Measurements from ENCODE around the gene DIO1. TPM values are rescaled to one million over a fixed set of nuclear protein-coding genes. Genes with fewer than 3 reads are reported as not detected.
"Not testable (repeated sequence)": the region's sequence is repeated elsewhere in the genome, so short reads cannot be mapped to it uniquely, and the experiment has no call there.

DIO1 gene
- not detected in 2 replicates for total RNA-seq

- intact Hi-C loops (cut with micrococcal nuclease) = no loop called here
Observed at GRCh38 chr1:53893999-53894636, at the start of gene DIO1. TSS of gene DIO1 (plus strand) at chr1:53894187. CDS start at chr1:53894211, 24 bp downstream.

DNA sequence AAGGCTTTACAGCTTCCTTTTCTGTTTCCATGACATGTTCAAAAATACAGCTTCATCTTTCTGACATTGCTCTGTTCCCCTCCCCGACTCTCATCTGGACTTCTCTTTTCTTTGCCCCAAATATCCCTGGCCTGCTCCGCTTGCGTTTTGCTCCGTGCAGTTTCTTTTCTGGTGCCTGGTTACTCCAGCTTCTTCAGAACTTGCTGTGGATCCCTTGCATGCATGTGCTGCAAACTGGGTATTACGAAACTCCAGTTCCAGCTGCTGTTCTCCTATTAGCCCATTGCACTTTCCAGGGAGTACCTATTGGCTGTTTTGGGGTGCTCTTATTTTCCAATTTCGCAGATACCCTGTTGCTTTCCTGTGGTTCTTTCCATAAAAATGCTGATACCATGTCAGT, 46.0 kb upstream of the DIO1 start:
- intact Hi-C loops (cut with micrococcal nuclease) = no loop called here

GRCh38 chr1:53850082-53850673, 43.8 kb upstream of the DIO1 start:
- intact Hi-C loops (cut with micrococcal nuclease) = no loop called here

GRCh38 chr1:53851571-53852285, 42.3 kb upstream of the DIO1 start:
- intact Hi-C loops (cut with micrococcal nuclease) = no loop called here

DNA sequence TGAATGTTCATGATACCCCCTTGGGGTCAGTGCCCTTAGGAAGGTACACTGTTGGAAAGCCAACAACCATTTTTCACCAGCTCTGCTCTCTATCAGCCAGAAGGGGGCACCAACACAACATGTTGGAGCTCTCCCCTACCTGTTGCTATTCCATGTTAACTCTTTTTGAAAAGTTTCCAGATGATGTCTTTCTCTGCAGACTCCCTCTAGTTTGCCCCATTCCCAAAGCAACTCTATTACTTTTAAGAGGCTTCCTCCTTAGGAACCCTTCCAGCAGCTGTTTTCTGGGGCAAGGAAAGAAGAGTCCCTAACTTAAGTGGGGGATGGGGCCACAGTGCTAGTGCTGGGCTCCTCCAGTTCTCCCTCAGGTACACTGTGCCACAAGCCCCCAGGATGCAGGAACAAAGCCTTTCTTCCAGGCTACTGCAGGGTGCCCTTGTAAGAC, 33.0 kb upstream of the DIO1 start:
- intact Hi-C loops (cut with micrococcal nuclease) = loop anchor here (1.0 to 2.0 kb wide), 7 partner anchors 28 to 949 kb away; partner anchors contain the start of genes TCEANC2, TMEM59 and YIPF1

DNA sequence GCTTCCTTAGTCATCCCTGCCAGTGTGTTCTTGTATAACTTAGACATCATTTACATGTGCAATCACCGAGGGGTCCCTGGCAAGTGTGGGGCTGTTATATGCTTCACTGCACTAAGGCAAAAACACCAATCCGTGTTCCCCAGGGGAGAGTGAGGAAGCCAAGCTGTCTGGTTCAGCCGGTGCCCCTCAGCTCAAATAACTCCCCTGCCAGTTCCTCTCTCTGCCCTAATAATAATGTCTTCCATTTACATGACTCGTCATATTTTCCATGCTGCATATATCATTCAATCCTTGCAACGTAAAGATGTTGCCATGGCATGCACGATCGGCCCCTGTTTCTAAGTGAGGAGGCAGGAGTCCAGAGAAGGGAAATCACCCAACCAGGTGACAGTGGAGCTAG, 31.5 kb upstream of the DIO1 start:
- intact Hi-C loops (cut with micrococcal nuclease) = no loop called here

DNA sequence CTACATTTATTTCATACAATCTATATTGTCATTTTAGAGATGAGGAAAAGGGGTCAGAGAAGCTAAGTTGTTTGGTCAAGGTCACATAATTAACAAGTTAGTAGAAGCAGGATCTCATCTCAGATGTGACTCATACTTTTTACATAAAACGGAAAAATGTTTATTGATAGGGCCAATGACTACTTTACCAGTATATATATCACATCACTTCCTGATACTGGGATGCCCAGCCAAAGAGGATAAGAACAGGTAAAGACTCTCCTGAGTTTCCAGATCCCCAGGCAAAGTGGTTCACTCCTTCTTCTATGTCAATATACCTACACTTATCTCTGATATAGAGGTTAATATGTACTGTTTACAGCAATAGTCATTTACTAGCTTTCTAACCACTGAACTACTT, 25.4 kb upstream of the DIO1 start:
- intact Hi-C loops (cut with micrococcal nuclease) = no loop called here

GRCh38 chr1:53869454-53870117, 24.4 kb upstream of the DIO1 start:
- intact Hi-C loops (cut with micrococcal nuclease) = no loop called here

- intact Hi-C loops (cut with micrococcal nuclease) = no loop called here
Observed at GRCh38 chr1:53871221-53871620, 22.8 kb upstream of the DIO1 start.

DNA sequence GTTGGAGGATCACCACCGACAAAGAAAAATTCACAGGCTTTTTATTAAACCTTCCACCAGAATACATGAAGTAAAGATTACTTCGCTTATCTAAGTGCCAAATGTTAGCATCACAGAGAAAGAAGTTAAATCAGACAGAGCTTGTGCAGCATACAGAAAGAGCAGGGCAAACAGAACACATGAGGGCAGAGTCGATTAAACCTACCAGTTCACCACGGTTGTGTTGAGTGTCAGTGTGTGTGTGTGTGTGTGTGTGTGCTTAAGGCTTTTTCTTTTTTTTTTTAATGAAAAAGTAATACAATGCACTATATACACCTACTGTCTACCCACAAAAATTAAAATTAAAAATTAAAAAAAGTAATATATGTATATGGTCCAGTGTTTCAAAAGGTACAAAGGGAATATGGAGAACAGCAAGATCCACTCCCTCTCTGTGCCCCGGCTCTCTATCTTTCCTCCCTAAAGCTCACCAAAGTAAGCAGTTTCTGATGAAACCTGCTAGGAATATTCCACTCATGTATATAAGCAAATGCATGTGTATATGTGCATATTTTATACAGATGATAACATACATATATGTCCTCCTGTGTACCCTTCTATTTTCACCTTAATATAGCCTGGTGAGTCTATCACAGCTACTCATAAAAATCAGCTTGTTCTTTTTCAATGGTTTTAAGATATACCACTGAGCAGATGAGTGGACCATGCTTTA, 22.1 kb upstream of the DIO1 start:
- intact Hi-C loops (cut with micrococcal nuclease) = no loop called here

GRCh38 chr1:53875150-53875549, 18.8 kb upstream of the DIO1 start:
- intact Hi-C loops (cut with micrococcal nuclease) = not testable (repeated sequence)

GRCh38 chr1:53878492-53879105, 15.4 kb upstream of the DIO1 start:
- intact Hi-C loops (cut with micrococcal nuclease) = loop anchor here (1.0 kb wide), 3 partner anchors 71 to 175 kb away; partner anchors contain the start of genes TCEANC2 and TMEM59

- intact Hi-C loops (cut with micrococcal nuclease) = not testable (repeated sequence)
Observed at GRCh38 chr1:53881853-53882252, 12.1 kb upstream of the DIO1 start.

DNA sequence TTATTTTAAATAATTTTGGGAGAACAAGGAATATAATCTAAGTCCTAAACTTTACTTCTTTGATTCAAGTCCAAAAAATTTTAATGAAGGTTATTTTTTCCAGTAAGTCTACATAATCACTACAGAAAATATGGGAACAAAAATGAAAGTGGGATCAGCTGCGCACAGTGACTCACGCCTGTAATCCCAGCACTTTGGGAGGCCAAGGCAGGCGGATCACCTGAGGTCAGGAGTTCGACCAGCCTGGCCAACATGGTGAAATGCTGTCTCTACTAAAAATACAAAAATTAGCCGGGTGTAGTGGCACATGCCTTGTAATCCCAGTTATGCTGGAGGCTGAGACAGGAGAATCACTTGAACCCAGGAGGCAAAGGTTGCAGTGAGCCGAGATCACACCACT, 10.4 kb upstream of the DIO1 start:
- intact Hi-C loops (cut with micrococcal nuclease) = not testable (repeated sequence)

GRCh38 chr1:53888681-53889080, 5.3 kb upstream of the DIO1 start:
- intact Hi-C loops (cut with micrococcal nuclease) = loop anchor here (1.0 to 2.0 kb wide), 8 partner anchors 28 to 828 kb away; partner anchors contain the start of genes CPT2, IFT25 and NDC1

- intact Hi-C loops (cut with micrococcal nuclease) = loop anchor here (1.0 to 2.0 kb wide), 10 partner anchors 27 to 827 kb away; partner anchors contain the start of genes CPT2, IFT25, NDC1 and TCEANC2
Observed at GRCh38 chr1:53889304-53890298, 4.4 kb upstream of the DIO1 start, which contains the start of gene YIPF1. TSS of gene YIPF1 (minus strand) at chr1:53889797. CDS start at chr1:53888937, 860 bp downstream.

- intact Hi-C loops (cut with micrococcal nuclease) = loop anchor here (1.0 to 2.0 kb wide), 2 partner anchors 26 to 163 kb away; partner anchors contain the start of genes TCEANC2 and TMEM59
Observed at GRCh38 chr1:53890522-53890941, 3.5 kb upstream of the DIO1 start.

- intact Hi-C loops (cut with micrococcal nuclease) = loop anchor here (2.0 kb wide), 1 partner anchor 26 kb away; no protein-coding TSS in a partner anchor
Observed at GRCh38 chr1:53891018-53891417, 3.0 kb upstream of the DIO1 start.

GRCh38 chr1:53891678-53892077, 2.3 kb upstream of the DIO1 start:
- intact Hi-C loops (cut with micrococcal nuclease) = loop anchor here (2.0 kb wide), 1 partner anchor 25 kb away; no protein-coding TSS in a partner anchor

All from T-helper 1 cell treated with Interleukin-12 subunit alpha and Interleukin-12 subunit beta and Interleukin-4 antibody, amounts not matched to agents 30 ng/mL and 1 ng/mL, for 36 hours (primary cell).